PC-9 (cell line): ENCODE measurements around the gene TMUB1. TPM values are rescaled to one million over a fixed set of nuclear protein-coding genes. Genes with fewer than 3 reads are reported as not detected.

Experiments
- BruUV-seq: library from RNA; stranded (reverse); fragments of 400-500 nt; replicated peaks from 2 replicates; lab custom pipeline; 2021; lab: Mats Ljungman, UMichigan
- CTCF ChIA-PET: fragments of 300-600 bp; sonication (Branson Sonifier 250); formaldehyde crosslinking; loops from one replicate; lab custom pipeline; 2022; ENCODE audit warnings: antibody characterized with exemption; lab: Charles Lee
- POLR2A ChIA-PET: fragments of 300-600 bp; sonication (Branson Sonifier 250); formaldehyde crosslinking; loops from one replicate; lab custom pipeline; 2022; ENCODE audit warnings: antibody characterized with exemption; ENCODE audit not compliant: unreplicated experiment; lab: Charles Lee
- DNase-seq, 2 experiments: peaks; one replicate each; pipeline versions ENCODE4 v3.0.0 to v3.0.0-alpha.2; 2015 to 2022; ENCODE audit warnings: mixed read lengths in 1 of 2
- H2AFZ ChIP-seq: fragments of 200-600 bp; sonication (generic); 2 replicates; pipeline ENCODE4 v1.8.1; 2017; ENCODE audit warnings: antibody characterized with exemption
- H3F3A ChIP-seq: fragments of 200-600 bp; sonication (generic); 2 replicates; pipeline ENCODE4 v1.8.1; 2017; ENCODE audit warnings: antibody characterized with exemption, mild to moderate bottlenecking, low read depth; ENCODE audit not compliant: insufficient read depth
- H3K27ac ChIP-seq: fragments of 200-600 bp; sonication (generic); 2 replicates; pipeline ENCODE4 v1.6.1; 2016; ENCODE audit warnings: mixed run types
- H3K27me3 ChIP-seq: fragments of 200-600 bp; sonication (generic); 2 replicates; pipeline ENCODE4 v1.6.1; 2016; ENCODE audit warnings: low read depth, mixed run types; ENCODE audit not compliant: insufficient read depth
- H3K36me3 ChIP-seq: fragments of 200-600 bp; sonication (generic); 2 replicates; pipeline ENCODE4 v1.6.1; 2016; ENCODE audit warnings: low read depth, mixed run types
- H3K4me1 ChIP-seq: fragments of 200-600 bp; sonication (generic); replicated peaks from 2 replicates; pipeline ENCODE4 v1.6.1; 2016; ENCODE audit warnings: mixed run types; ENCODE audit not compliant: insufficient read depth
- H3K4me2 ChIP-seq: fragments of 200-600 bp; sonication (generic); 2 replicates; pipeline ENCODE4 v1.6.1; 2017; ENCODE audit warnings: mixed run types
- H3K4me3 ChIP-seq: fragments of 200-600 bp; sonication (generic); 2 replicates; pipeline ENCODE4 v1.6.1; 2016; ENCODE audit warnings: mixed run types
- H3K79me2 ChIP-seq: fragments of 200-600 bp; sonication (generic); 2 replicates; pipeline ENCODE4 v1.6.1; 2017; ENCODE audit warnings: low read depth, mixed run types
- H3K9me2 ChIP-seq: fragments of 200-600 bp; sonication (generic); 2 replicates; pipeline ENCODE4 v1.8.1; 2017; ENCODE audit warnings: mild to moderate bottlenecking; ENCODE audit not compliant: insufficient read depth
- H3K9me3 ChIP-seq: fragments of 200-600 bp; sonication (generic); 2 replicates; pipeline ENCODE4 v1.8.1; 2016; ENCODE audit warnings: low read depth; ENCODE audit not compliant: insufficient read depth
- H4K20me1 ChIP-seq: fragments of 200-600 bp; sonication (generic); 2 replicates; pipeline ENCODE4 v1.8.1; 2017; ENCODE audit not compliant: insufficient read depth
- EZH2 ChIP-seq: fragments of 200-600 bp; sonication (generic); IDR thresholded peaks from 2 replicates; pipeline ENCODE4 v1.8.0; 2017; ENCODE audit warnings: antibody characterized with exemption, low read depth
- intact Hi-C: fragments of 100-400 bp; cut with micrococcal nuclease; formaldehyde crosslinking; loops from one replicate; pipeline ENCODE4 v1.10.0; 2022; ENCODE audit not compliant: unreplicated experiment
- total RNA-seq: library from RNA; stranded (reverse); gene quantifications from 2 replicates; pipeline ENCODE4 v1.2.3, GENCODE V29; 2021
- TF ChIP-seq, protein P1 (sequence below): fragments of 200-600 bp; sonication (generic); conservative IDR thresholded peaks from 2 replicates; pipeline ENCODE4 v1.6.1; 2017; ENCODE audit warnings: mixed run types, antibody characterized with exemption, mild to moderate bottlenecking, moderate library complexity

The TMUB1 gene
- total RNA-seq, 1 experiment from 2014 or later, result 87.8 TPM

DNA sequence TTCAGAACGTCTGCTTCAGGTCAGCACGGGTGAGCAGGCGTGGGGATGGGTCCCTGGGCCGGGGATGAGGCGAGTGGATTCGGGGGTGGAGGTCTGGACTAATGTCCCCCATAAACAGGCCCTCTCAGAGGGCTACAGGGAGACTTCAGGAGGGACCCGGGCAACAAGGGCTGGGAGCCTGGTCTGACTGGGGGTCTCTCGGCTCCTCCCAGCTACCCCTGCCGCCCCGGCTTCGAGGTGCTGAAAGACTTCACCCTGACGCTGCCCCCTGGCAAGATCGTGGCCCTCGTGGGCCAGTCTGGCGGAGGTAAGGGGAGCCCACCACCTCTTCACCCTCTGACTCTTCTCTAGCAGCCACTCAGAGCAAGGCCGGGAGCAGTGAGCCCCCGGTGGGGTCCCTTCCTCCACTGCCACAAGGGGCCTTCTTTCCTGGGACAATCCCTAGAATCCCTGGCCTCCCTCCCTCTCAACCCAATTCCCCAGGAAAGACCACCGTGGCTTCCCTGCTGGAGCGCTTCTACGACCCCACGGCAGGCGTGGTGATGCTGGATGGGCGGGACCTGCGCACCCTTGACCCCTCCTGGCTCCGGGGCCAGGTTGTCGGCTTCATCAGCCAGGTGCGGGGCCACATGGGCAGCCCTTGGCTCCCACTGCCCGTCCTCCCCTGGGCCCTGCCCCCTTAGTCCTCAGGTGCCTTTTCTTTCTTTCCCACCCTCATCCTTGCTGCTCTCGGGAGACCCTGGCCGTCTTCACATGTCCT, 42.5 kb downstream of the TMUB1 start:
- Histone ChIP-seq H3F3A (peaks cover 25% of the 10 kb centered on the region), H3K9me3 (no peaks in the 10 kb centered on the region), H3K79me2 (no peaks in the 10 kb centered on the region), H3K4me2 (no peak overlapping the region), H3K9me2 (no peaks in the 10 kb centered on the region), H2AFZ (no peak overlapping the region), H3K36me3 (no peaks in the 10 kb centered on the region; the same call in 1 of the 2 replicates), H3K27me3 (no peaks in the 10 kb centered on the region), H3K4me3 (no peak overlapping the region), H3K27ac (no peak overlapping the region), H4K20me1 (peaks cover 5% of the 10 kb centered on the region; the same call in 1 of the 2 replicates), H3K4me1 (peaks cover 26% of the 10 kb centered on the region)
- ChIA-PET CTCF (no interaction called here), POLR2A (no interaction called here)
- no peak for DNase-seq
- BruUV-seq, result no TSS peak
- TF ChIP-seq, protein P1, sequence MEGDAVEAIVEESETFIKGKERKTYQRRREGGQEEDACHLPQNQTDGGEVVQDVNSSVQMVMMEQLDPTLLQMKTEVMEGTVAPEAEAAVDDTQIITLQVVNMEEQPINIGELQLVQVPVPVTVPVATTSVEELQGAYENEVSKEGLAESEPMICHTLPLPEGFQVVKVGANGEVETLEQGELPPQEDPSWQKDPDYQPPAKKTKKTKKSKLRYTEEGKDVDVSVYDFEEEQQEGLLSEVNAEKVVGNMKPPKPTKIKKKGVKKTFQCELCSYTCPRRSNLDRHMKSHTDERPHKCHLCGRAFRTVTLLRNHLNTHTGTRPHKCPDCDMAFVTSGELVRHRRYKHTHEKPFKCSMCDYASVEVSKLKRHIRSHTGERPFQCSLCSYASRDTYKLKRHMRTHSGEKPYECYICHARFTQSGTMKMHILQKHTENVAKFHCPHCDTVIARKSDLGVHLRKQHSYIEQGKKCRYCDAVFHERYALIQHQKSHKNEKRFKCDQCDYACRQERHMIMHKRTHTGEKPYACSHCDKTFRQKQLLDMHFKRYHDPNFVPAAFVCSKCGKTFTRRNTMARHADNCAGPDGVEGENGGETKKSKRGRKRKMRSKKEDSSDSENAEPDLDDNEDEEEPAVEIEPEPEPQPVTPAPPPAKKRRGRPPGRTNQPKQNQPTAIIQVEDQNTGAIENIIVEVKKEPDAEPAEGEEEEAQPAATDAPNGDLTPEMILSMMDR, result no peak
- TF ChIP-seq EZH2, result no peak
- intact Hi-C loops, result no loop called here

DNA sequence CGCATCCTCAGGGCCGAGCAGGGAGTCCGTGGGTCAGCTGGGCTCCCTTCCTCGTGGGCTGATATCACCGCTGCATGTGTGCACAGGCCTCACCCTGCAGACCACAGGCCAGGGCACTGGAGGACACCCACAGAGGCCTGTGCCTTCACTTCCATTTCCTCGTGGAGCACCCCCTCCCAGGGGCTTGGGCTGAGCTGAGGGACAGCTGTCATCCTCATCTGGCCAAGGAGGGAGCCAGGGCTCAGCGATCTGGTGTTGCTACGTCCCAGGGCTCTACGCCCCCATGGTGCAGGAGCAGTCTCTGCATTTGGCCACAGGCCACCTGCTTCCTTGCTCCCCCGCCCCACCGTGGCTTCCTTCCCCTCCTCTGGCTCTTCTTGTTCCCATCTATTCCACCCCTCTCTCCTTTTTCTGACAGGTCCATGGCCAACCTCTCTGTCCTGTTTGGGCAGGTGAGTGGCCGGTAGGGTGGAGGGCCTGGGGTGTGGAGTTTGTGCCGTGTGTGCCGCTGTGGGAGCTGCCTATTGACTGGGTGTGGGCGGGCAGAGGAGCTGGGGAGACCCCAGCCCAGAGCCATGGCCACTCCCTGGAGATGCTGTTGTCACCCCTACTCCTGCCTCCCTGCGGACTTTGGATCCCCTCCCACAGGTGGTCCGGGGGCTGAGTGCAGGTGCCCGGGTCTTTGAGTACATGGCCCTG, 43.3 kb downstream of the TMUB1 start:
- H2AFZ ChIP-seq, result no peak overlapping the region
- TF ChIP-seq, protein P1, result no peak
- no peak for TF ChIP-seq EZH2
- H3K9me3 ChIP-seq, result no peaks in the 10 kb centered on the region
- H3K4me3 ChIP-seq, result no peak overlapping the region
- H3K36me3 ChIP-seq, result no peaks in the 10 kb centered on the region; the same call in 1 of the 2 replicates
- peak overlapping the region; percentile 68 for H3K4me2 ChIP-seq
- H3K4me1 ChIP-seq, result peaks cover 26% of the 10 kb centered on the region
- H3F3A ChIP-seq, result peaks cover 25% of the 10 kb centered on the region
- no peak overlapping the region for H3K27ac ChIP-seq
- no peaks in the 10 kb centered on the region for H3K9me2 ChIP-seq
- POLR2A ChIA-PET, result interaction anchor here (0.6 kb wide), 1 partner anchor 124 kb away, joined by 3 read pairs; no protein-coding TSS in a partner anchor
- H3K27me3 ChIP-seq, result no peaks in the 10 kb centered on the region
- DNase-seq, result no peak
- no TSS peak for BruUV-seq
- peaks cover 5% of the 10 kb centered on the region; the same call in 1 of the 2 replicates for H4K20me1 ChIP-seq
- no peaks in the 10 kb centered on the region for H3K79me2 ChIP-seq
- intact Hi-C loops, result loop anchor here (1.0 kb wide), 2 partner anchors 12 to 18 kb away; partner anchors contain the start of gene ABCB8
- CTCF ChIA-PET, result no interaction called here
